Measurements from ENCODE around the gene ZFAND3.

ZFAND3 gene

DNA sequence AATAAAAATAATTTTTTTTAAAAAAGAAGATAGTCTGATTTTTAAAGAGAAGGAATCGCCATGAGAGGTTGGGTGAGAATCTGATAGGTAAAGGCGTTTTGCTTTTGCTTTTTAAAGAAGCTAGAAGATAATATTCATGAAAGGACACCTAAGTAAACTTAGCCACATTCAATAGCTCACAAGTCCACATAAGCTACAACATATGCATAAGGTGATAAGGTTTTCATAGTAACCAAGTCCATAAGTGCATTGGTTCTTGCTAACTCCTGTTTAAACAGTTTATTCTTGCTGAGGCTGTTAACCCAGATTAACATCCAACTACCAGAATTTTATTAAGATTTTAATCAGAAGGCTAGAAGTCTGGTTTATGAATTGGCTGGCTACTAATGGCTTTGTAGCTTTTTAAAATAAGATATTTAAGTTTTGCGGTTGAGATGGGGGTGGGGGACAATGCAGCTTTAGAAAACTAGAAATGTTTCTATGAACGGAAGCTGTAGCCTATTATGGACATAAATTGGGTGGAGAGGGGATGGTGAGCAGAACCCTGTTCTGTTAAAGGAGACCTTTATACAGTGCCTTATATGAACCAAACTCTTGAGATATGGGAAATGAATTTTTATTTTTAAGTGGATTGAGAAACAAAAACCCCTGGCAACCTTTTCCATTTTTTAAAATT lies 235.1 kb downstream of the ZFAND3 start:
- TF ChIP-seq, protein P1, sequence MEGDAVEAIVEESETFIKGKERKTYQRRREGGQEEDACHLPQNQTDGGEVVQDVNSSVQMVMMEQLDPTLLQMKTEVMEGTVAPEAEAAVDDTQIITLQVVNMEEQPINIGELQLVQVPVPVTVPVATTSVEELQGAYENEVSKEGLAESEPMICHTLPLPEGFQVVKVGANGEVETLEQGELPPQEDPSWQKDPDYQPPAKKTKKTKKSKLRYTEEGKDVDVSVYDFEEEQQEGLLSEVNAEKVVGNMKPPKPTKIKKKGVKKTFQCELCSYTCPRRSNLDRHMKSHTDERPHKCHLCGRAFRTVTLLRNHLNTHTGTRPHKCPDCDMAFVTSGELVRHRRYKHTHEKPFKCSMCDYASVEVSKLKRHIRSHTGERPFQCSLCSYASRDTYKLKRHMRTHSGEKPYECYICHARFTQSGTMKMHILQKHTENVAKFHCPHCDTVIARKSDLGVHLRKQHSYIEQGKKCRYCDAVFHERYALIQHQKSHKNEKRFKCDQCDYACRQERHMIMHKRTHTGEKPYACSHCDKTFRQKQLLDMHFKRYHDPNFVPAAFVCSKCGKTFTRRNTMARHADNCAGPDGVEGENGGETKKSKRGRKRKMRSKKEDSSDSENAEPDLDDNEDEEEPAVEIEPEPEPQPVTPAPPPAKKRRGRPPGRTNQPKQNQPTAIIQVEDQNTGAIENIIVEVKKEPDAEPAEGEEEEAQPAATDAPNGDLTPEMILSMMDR (conservative IDR thresholded peaks at IDR 0.05; ENCODE audit: low read depth, low read length): no peak
- DNase-seq (ENCODE audit: low read depth): no peak
- H3K4me3 ChIP-seq (ENCODE audit: low read depth, low read length): no peak overlapping the region

DNA sequence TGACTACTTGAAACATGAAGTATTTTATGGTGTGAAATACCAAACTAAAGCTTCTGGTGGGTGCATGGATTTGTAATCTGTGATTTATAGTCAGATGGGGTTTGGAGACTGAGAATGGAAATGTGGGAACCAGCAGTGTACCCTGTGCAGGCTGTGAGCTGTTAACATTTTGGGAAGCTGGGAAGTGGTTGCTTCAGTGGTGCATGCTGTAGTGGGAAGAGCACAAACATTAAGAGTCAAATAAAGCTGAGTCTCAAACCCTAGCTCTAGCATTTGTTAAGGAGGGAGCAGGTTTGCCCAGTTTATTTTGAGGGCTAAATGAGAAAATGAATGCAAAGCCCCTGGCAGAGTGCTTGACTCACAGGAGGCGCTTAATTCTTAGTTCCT lies 235.7 kb downstream of the ZFAND3 start:
- H3K4me3 ChIP-seq (ENCODE audit: low read depth, low read length): no peak overlapping the region
- TF ChIP-seq, protein P1 (conservative IDR thresholded peaks at IDR 0.05; ENCODE audit: low read depth, low read length): no peak
- DNase-seq (ENCODE audit: low read depth): no peak

DNA sequence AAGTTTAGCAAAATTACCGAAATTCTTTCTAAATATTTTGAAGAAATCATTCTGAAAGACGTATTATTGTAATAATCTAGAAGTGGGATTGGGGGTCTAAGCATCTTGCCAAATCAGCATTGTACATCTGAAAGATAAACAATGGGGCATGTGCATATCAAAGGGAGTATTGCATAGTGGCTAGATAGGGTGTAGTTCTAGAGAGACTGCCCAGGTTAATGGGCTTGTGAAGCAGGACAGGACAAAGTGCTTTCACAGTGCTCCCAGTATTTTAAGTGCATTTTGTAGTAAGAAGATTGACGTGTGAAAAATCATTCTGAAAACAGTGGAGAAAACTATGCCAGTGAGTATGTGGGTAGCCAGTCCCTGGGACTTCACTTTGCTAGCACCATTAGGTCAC lies 236.8 kb downstream of the ZFAND3 start:
- H3K4me3 ChIP-seq (ENCODE audit: low read depth, low read length): no peak overlapping the region
- TF ChIP-seq, protein P1 (conservative IDR thresholded peaks at IDR 0.05; ENCODE audit: low read depth, low read length): no peak
- DNase-seq (ENCODE audit: low read depth): no peak

DNA sequence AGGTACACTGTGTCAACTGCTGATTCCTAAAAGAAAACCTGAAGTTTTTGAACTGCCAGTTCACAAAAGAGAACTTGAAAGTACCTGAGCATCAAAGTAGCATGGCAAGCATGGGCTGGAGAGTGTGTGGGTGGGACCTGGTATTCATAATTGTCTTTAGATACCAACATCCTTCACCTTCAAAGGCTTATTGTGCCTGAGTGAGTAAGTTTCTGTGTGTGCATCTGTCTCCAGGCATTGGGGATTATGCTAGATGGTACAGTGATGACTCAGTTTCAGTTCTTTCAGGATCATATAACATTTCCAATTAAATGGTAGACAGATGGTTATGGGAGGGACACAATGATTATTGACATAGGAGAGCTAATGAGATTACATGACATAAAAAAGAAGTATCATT lies 238.5 kb downstream of the ZFAND3 start:
- no peak overlapping the region for H3K4me3 ChIP-seq (ENCODE audit: low read depth, low read length)
- TF ChIP-seq, protein P1 (conservative IDR thresholded peaks at IDR 0.05; ENCODE audit: low read depth, low read length): no peak
- DNase-seq (ENCODE audit: low read depth): peak; percentile 68

DNA sequence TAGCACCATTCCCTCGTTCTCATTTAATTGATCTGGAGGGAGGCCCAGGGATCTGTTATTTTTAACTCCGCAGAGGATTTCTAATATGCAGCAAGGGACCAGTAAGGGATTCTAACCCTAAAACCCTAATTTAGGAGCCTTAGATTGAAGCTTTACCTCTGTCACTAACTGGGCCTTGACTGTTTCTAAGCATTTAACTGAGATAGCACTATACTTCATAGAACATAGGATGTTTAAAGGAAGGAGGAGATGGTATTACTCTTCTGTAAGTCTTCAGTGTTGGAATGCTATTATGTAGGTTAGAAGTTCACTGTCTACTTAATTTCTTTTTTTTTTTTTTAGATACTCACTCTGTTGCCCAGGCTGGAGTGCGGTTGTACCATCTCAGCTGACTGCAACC lies 242.5 kb downstream of the ZFAND3 start:
- no peak overlapping the region for H3K4me3 ChIP-seq (ENCODE audit: low read depth, low read length)
- TF ChIP-seq, protein P1 (conservative IDR thresholded peaks at IDR 0.05; ENCODE audit: low read depth, low read length): no peak
- DNase-seq (ENCODE audit: low read depth): no peak

DNA sequence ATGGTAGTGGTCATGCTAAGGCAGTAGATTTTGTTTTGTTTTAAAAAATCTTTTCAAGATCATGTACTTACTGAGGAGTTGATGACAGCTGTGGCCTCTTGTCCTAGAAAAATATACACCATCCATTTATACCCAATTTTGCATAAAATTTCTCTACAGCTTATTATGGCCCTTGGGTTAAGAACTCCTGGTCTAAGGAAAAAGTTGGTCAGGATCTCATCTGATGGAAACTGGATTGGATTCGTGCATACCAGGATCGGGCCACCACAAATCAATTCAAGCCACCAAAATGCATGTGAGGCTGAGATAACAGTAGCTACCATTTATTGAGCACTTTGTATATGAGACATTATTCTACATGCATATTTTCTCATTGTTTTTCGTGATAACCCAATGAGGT lies 244.4 kb downstream of the ZFAND3 start:
- TF ChIP-seq, protein P1 (conservative IDR thresholded peaks at IDR 0.05; ENCODE audit: low read depth, low read length): no peak
- DNase-seq (ENCODE audit: low read depth): no peak
- no peak overlapping the region for H3K4me3 ChIP-seq (ENCODE audit: low read depth, low read length)

DNA sequence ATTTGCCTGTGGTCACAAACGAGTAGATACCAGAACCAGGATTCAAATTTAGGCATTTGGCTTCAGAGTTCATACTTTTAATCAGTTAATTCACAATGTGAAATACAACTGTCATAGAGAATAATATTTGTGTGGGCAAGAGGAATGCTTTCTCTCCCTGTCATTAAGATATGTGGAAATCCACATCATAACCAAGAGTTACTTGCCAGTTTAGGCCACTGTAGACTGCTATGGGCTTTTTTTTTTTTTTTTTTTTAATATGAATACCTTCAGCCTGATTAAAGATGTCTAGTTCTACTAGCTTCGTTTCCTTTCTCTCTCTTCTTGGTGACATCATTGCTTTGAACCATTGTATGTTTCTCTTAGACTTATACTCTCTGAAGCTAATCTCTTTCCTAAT lies 244.9 kb downstream of the ZFAND3 start:
- DNase-seq (ENCODE audit: low read depth): no peak
- no peak overlapping the region for H3K4me3 ChIP-seq (ENCODE audit: low read depth, low read length)
- TF ChIP-seq, protein P1 (conservative IDR thresholded peaks at IDR 0.05; ENCODE audit: low read depth, low read length): no peak

All from choroid plexus epithelial cell (primary cell).